ENCODE results near the gene DPH7.

DNA sequence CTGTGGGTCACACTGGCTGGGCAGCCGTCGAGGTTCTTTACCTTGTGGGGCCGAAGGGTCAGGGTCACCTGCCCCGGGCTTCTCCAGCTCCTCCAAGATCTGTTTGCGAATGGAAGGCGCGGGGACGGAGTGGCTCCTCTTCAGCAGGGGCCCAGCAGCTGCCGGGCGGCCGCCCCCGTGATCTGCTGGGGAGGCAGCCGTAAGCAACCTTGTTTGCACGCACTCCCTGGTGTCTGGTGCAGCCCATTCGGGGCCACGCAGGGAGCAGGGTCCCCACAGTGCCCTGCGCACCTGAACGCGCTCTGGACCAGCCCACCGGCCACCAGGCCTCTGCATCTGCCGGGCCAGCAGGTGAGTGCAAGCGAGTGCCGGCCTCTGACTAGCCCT lies 63.4 kb downstream of the DPH7 start:
- TF ChIP-seq, protein P1, sequence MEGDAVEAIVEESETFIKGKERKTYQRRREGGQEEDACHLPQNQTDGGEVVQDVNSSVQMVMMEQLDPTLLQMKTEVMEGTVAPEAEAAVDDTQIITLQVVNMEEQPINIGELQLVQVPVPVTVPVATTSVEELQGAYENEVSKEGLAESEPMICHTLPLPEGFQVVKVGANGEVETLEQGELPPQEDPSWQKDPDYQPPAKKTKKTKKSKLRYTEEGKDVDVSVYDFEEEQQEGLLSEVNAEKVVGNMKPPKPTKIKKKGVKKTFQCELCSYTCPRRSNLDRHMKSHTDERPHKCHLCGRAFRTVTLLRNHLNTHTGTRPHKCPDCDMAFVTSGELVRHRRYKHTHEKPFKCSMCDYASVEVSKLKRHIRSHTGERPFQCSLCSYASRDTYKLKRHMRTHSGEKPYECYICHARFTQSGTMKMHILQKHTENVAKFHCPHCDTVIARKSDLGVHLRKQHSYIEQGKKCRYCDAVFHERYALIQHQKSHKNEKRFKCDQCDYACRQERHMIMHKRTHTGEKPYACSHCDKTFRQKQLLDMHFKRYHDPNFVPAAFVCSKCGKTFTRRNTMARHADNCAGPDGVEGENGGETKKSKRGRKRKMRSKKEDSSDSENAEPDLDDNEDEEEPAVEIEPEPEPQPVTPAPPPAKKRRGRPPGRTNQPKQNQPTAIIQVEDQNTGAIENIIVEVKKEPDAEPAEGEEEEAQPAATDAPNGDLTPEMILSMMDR (conservative IDR thresholded peaks at IDR 0.05 in 1 of 2, IDR thresholded peaks at IDR 0.05 in 1 of 2; ENCODE audit: extremely low read depth in 1 of 2, insufficient read depth in 1 of 2, low read depth in 1 of 2, low read length in 2 of 2): no peak
- no peak for TF ChIP-seq EZH2 (IDR thresholded peaks at IDR 0.05; ENCODE audit: borderline replicate concordance, low read length)
